GM12878 (cell line): ENCODE measurements around the gene PLXNB3. TPM values are rescaled to one million over a fixed set of nuclear protein-coding genes. Genes with fewer than 3 reads are reported as not detected.

ENCODE experiments used
- ATF2 ChIP-seq: IDR thresholded peaks from 2 replicates; pipeline ENCODE4 v1.6.1; 2012; ENCODE audit warnings: low read length, inconsistent platforms
- BACH1 ChIP-seq: fragments of 450-650 bp; IDR thresholded peaks from 2 replicates; pipeline ENCODE4 v1.6.1; 2017; ENCODE audit warnings: mild to moderate bottlenecking, borderline replicate concordance
- BHLHE40 ChIP-seq, 2 experiments: fragments of 450-650 bp in 1 of 2; IDR thresholded peaks; 2 replicates each; pipeline ENCODE4 v1.6.1; 2011 to 2017; ENCODE audit warnings: low read depth in 2 of 2, borderline replicate concordance in 1 of 2, improper control_type of control experiment in 1 of 2, low read length in 1 of 2, mild to moderate bottlenecking in 1 of 2
- EED ChIP-seq: sonication (generic); IDR thresholded peaks from 2 replicates; pipeline ENCODE4 v1.6.1; 2016; ENCODE audit warnings: antibody characterized with exemption, low read depth
- EGR1 ChIP-seq, 2 experiments: IDR thresholded peaks; 1 replicate in 1 of 2; 2 replicates in 1 of 2; pipeline ENCODE4 v1.6.1; 2011 to 2012; ENCODE audit warnings: low read depth in 2 of 2, low read length in 2 of 2, borderline replicate concordance in 1 of 2, mild to moderate bottlenecking in 1 of 2, moderate library complexity in 1 of 2
- ESRRA ChIP-seq: IDR thresholded peaks from 2 replicates; pipeline ENCODE4 v1.6.1; 2012; ENCODE audit warnings: mild to moderate bottlenecking, low read length, improper control_type of control experiment
- FOXK2 ChIP-seq: fragments of 450-650 bp; IDR thresholded peaks from 2 replicates; pipeline ENCODE4 v1.6.1; 2017; ENCODE audit warnings: mild to moderate bottlenecking, moderate library complexity
- GABPA ChIP-seq: IDR thresholded peaks from 2 replicates; pipeline ENCODE4 v1.6.1; 2014; ENCODE audit warnings: antibody characterized with exemption, low read depth, mild to moderate bottlenecking, inconsistent platforms
- IKZF2 ChIP-seq, 2 experiments: fragments of 450-650 bp; IDR thresholded peaks; 2 replicates each; pipeline ENCODE4 v1.6.1; 2017; ENCODE audit warnings: mild to moderate bottlenecking in 2 of 2, moderate library complexity in 2 of 2
- KLF5 ChIP-seq: fragments of 450-650 bp; IDR thresholded peaks from 2 replicates; pipeline ENCODE4 v1.6.1; 2014; ENCODE audit warnings: mild to moderate bottlenecking; ENCODE audit not compliant: partially characterized antibody
- NFXL1 ChIP-seq: fragments of 450-650 bp; IDR thresholded peaks from 2 replicates; pipeline ENCODE4 v1.6.1; 2017; ENCODE audit warnings: antibody characterized with exemption, mild to moderate bottlenecking, borderline replicate concordance
- RCOR1 ChIP-seq: conservative IDR thresholded peaks from 2 replicates; pipeline ENCODE4 v1.6.1; 2012; ENCODE audit warnings: low read depth, low read length, improper control_type of control experiment
- RUNX3 ChIP-seq: IDR thresholded peaks from 2 replicates; pipeline ENCODE4 v1.6.1; 2012; ENCODE audit warnings: low read length, inconsistent platforms
- STAT1 ChIP-seq: fragments of 450-650 bp; conservative IDR thresholded peaks from 2 replicates; pipeline ENCODE4 v1.6.1; 2014; ENCODE audit warnings: antibody characterized with exemption, mild to moderate bottlenecking
- YBX1 ChIP-seq: fragments of 450-650 bp; IDR thresholded peaks from 2 replicates; pipeline ENCODE4 v1.6.1; 2016; ENCODE audit warnings: antibody characterized with exemption
- ZBTB40 ChIP-seq: fragments of 450-650 bp; IDR thresholded peaks from 2 replicates; pipeline ENCODE4 v1.6.1; 2016; ENCODE audit warnings: mild to moderate bottlenecking, moderate library complexity, borderline replicate concordance
- ZNF592 ChIP-seq: fragments of 450-650 bp; IDR thresholded peaks from 2 replicates; pipeline ENCODE4 v1.6.1; 2017; ENCODE audit warnings: mild to moderate bottlenecking, moderate library complexity
- ZZZ3 ChIP-seq: IDR thresholded peaks from 2 replicates; pipeline ENCODE4 v1.6.1; 2011; ENCODE audit warnings: low read depth; ENCODE audit not compliant: control insufficient read depth, insufficient read length
- polyA plus RNA-seq, 11 experiments: library from polyadenylated mRNA; depleted of rRNA in 4 of 11; unstranded in 6 of 11; stranded (reverse) in 5 of 11; fragments of >200 nt; fragmentation: Nextera tagmentation in 4 of 11; fragmentation: Illumina TruSeq in 1 of 11; extraction: Ambion mirVana in 4 of 11; extraction: Trizol in 1 of 11; gene quantifications; 1 replicate in 1 of 11; 2 replicates in 10 of 11; pipeline versions ENCODE4 v1.2.1 to v1.2.3, GENCODE V29; 2011 to 2016; ENCODE audit warnings: inconsistent platforms in 2 of 11, missing spikeins in 2 of 11, low read depth in 1 of 11
- total RNA-seq, 4 experiments: library from RNA; depleted of rRNA in 3 of 4; stranded (reverse); fragments of >200 nt in 3 of 4; fragmentation: Illumina TruSeq in 1 of 4; extraction: Trizol in 1 of 4; gene quantifications; 2 replicates each; pipeline versions ENCODE4 v1.2.1 to v1.2.3, GENCODE V29; 2013 to 2021

Gene PLXNB3
- total and polyA plus RNA-seq, 10 of the 15 experiments (the other 5 are each of a cell fraction or from before 2014, with no cell fraction given), result 0.06 to 0.68 (median 0.19) TPM; not detected in 4

GRCh38 chrX:153726286-153727122 is 37.5 kb upstream of the PLXNB3 start (continued):
- TF ChIP-seq ATF2 (no peak), ZNF592 (no peak), YBX1 (no peak), EGR1 (IDR thresholded peaks at IDR 0.05; ENCODE audit: borderline replicate concordance in 1 of 2, low read depth in 2 of 2, low read length in 2 of 2) (no peak), ZZZ3 (no peak), RUNX3 (no peak), BHLHE40 (IDR thresholded peaks at IDR 0.05; ENCODE audit: borderline replicate concordance in 1 of 2, low read depth in 2 of 2, low read length in 1 of 2) (peak; percentile 95), IKZF2 (IDR thresholded peaks at IDR 0.05) (peak in 1 of 2 experiments; percentile 18; a peak in 1 of 4 replicates), EED (0 out of 2 replicates have a peak, but pooled peaks have one; percentile 49), FOXK2 (no peak), NFXL1 (no peak), STAT1 (no peak), ZBTB40 (no peak), ESRRA (no peak), RCOR1 (no peak), BACH1 (no peak), KLF5 (no peak), GABPA (no peak)
